ENCODE measurements around the gene NRAS.

Gene NRAS

GRCh38 chr1:114695430-114696058 lies 21.0 kb downstream of the NRAS start, which contains the start of gene AMPD1:
TSS of gene AMPD1 (minus strand) at chr1:114695546. CDS start at chr1:114695471, 75 bp downstream.
- TF ChIP-seq CTCF (IDR thresholded peaks at IDR 0.05; ENCODE audit: insufficient read depth, low read depth, low read length, missing control alignments) = no peak
- DNase-seq (ENCODE audit: low read depth) = peak; percentile 75
- H3K4me3 ChIP-seq (ENCODE audit: low read length) = no peak within 1 kb of the TSS

DNA sequence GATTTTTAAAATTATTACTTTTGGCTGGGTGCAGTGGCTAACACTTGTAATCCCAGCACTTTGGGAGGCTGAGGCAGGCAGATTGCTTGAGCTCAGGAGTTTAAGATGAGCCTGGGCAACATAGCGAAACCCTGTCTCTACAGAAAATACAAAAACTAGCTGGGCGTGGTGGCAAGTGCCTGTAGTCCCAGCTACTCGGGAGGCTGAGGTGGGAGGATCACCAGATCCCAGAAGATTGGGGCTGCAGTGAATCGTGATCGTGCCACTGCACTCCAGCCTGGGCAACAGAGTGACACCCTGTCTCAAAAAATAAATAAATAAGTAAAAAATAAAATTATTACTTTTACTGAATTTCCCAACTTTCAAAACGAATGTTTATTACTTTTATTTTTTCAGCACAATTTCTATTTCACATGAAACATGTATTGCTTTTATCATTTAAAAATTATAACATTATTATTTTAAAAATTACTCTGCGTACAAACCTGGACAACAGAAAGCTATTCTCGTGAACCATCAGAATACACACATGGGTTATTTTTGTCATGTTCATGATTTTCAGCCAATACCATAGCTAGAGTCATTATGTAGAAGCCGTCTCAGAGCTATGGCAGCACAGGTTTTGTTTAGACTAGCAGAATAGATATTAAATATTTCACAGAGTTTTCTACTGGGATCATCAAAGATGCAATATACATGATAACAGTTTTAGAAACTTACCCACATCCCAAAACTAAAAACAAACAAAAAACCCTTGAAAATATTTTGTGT lies 21.8 kb downstream of the NRAS start:
- no peak for DNase-seq (ENCODE audit: low read depth)
- H3K4me3 ChIP-seq (ENCODE audit: low read length) = no peak overlapping the region
- TF ChIP-seq CTCF (IDR thresholded peaks at IDR 0.05; ENCODE audit: insufficient read depth, low read depth, low read length, missing control alignments) = no peak

- no peak overlapping the region for H3K4me3 ChIP-seq (ENCODE audit: low read length)
- TF ChIP-seq CTCF (IDR thresholded peaks at IDR 0.05; ENCODE audit: insufficient read depth, low read depth, low read length, missing control alignments) = no peak
- no peak for DNase-seq (ENCODE audit: low read depth)
Observed at GRCh38 chr1:114692947-114693346, 23.6 kb downstream of the NRAS start.

DNA sequence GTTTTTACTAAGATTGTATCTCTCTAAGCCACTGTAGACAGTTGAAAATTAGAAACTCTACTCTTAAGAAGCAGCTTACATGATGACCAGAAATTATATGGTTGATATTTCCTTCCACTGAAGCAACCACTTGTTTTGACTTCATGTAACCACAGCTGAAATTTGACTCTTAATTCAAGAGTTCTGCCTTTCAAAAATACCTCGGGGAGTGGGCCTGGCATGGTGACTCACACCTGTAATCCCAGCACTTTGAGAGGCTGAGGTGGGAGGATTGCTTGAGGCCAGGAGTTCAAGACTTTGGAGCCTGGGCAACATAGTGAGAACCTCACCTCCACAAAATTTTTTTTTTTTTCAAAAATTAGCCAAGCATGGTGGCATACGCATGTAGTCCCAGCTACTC lies 25.5 kb downstream of the NRAS start:
- no peak for DNase-seq (ENCODE audit: low read depth)
- no peak for TF ChIP-seq CTCF (IDR thresholded peaks at IDR 0.05; ENCODE audit: insufficient read depth, low read depth, low read length, missing control alignments)
- H3K4me3 ChIP-seq (ENCODE audit: low read length) = no peak overlapping the region

DNA sequence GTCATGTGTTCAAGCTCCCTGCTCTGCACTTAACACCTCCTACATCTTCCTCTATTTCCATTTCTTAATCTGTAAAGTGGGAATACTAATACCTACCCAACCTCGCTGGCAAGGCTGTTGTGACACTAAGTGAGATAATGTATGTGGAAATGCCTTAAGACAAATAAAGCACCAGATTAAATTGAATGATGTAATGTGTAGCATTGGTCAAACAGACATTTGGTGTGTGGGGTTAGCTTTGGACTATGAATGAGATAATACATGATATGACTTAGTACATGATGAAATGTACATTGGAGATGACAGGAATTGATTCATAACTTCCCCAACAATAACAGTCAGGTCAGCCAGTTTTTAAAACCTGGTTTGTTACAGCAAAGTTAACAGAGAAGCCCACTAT lies 26.4 kb downstream of the NRAS start:
- H3K4me3 ChIP-seq (ENCODE audit: low read length) = no peak overlapping the region
- TF ChIP-seq CTCF (IDR thresholded peaks at IDR 0.05; ENCODE audit: insufficient read depth, low read depth, low read length, missing control alignments) = no peak
- no peak for DNase-seq (ENCODE audit: low read depth)

- no peak overlapping the region for H3K4me3 ChIP-seq (ENCODE audit: low read length)
- no peak for DNase-seq (ENCODE audit: low read depth)
- TF ChIP-seq CTCF (IDR thresholded peaks at IDR 0.05; ENCODE audit: insufficient read depth, low read depth, low read length, missing control alignments) = no peak
Observed at GRCh38 chr1:114688526-114688925, 28.0 kb downstream of the NRAS start.

Data from epithelial cell of esophagus (primary cell).